AG20443 (cell line): ENCODE results near the gene CCNI.
"Not testable (repeated sequence)": the region's sequence is repeated elsewhere in the genome, so short reads cannot be mapped to it uniquely, and the experiment has no call there.

Experiments used
- DNase-seq: peaks from one replicate; pipeline ENCODE4 v3.0.0; 2012; ENCODE audit warnings: low spot score, mixed read lengths

The CCNI gene

GRCh38 chr4:77080806-77081205 is 5.0 kb upstream of the CCNI start:
- not testable (repeated sequence) for DNase-seq

GRCh38 chr4:77079281-77079680 is 3.5 kb upstream of the CCNI start:
- no peak for DNase-seq

- no peak for DNase-seq
Observed at GRCh38 chr4:77078401-77078800, 2.6 kb upstream of the CCNI start.

- no peak for DNase-seq
Observed at GRCh38 chr4:77076889-77077635, 1.3 kb upstream of the CCNI start.

GRCh38 chr4:77074981-77075855 is 571 bp downstream of the CCNI start:
- DNase-seq, result peak; percentile 65

GRCh38 chr4:77074381-77074831 is 1.4 kb downstream of the CCNI start:
- DNase-seq, result no peak

GRCh38 chr4:77073981-77074380 is 1.8 kb downstream of the CCNI start:
- no peak for DNase-seq

GRCh38 chr4:77073106-77073809 is 2.5 kb downstream of the CCNI start:
- peak; percentile 14 for DNase-seq

GRCh38 chr4:77072195-77072753 is 3.5 kb downstream of the CCNI start:
- DNase-seq, result no peak

- not testable (repeated sequence) for DNase-seq
Observed at GRCh38 chr4:77069514-77069913, 6.3 kb downstream of the CCNI start.

- no peak for DNase-seq
Observed at GRCh38 chr4:77065382-77065781, 10.4 kb downstream of the CCNI start.

GRCh38 chr4:77062856-77063255 is 12.9 kb downstream of the CCNI start:
- DNase-seq, result no peak

GRCh38 chr4:77052352-77052751 is 23.4 kb downstream of the CCNI start:
- peak; percentile 32 for DNase-seq

- no peak for DNase-seq
Observed at GRCh38 chr4:77050962-77051361, 24.8 kb downstream of the CCNI start.

GRCh38 chr4:77047037-77047436 is 28.8 kb downstream of the CCNI start:
- no peak for DNase-seq

- no peak for DNase-seq
Observed at GRCh38 chr4:77045490-77045889, 30.3 kb downstream of the CCNI start.

- peak; percentile 14 for DNase-seq
Observed at GRCh38 chr4:77044461-77045150, 31.2 kb downstream of the CCNI start.

GRCh38 chr4:77043507-77044136 is 32.2 kb downstream of the CCNI start:
- peak; percentile 22 for DNase-seq

- no peak for DNase-seq
Observed at GRCh38 chr4:77040854-77041725, 34.7 kb downstream of the CCNI start.

GRCh38 chr4:77040270-77040669 is 35.5 kb downstream of the CCNI start:
- peak; percentile 34 for DNase-seq
